HG03442 (cell line): ENCODE measurements around the gene NRDC.
"Not testable (repeated sequence)": the region's sequence is repeated elsewhere in the genome, so short reads cannot be mapped to it uniquely, and the experiment has no call there.

Experiments
- ATAC-seq: cut with Tn5 transposase; IDR thresholded peaks from one replicate; pipeline ENCODE4 v1.9.1; 2021; ENCODE audit warnings: mild to moderate bottlenecking, moderate library complexity; ENCODE audit not compliant: unreplicated experiment

Gene NRDC

DNA sequence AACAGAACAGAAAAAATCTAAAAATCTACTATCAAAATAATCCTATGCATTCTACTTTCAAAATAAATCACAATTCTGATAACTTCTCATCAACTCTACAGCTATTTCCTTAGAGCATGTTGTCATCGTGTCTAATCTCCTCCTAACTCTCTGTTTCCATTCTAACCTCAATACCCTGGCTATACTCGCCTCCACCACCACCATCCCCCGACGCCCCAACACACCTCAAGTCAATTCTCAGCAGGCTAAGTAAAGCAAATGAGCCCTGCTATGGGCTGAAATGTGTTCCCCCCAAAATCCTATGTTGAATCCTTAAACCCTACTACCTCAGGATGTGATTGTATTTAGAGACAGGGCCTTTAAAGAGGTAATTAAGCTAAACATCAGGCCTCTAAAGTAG is 34.6 kb downstream of the NRDC start:
- no peak for ATAC-seq

DNA sequence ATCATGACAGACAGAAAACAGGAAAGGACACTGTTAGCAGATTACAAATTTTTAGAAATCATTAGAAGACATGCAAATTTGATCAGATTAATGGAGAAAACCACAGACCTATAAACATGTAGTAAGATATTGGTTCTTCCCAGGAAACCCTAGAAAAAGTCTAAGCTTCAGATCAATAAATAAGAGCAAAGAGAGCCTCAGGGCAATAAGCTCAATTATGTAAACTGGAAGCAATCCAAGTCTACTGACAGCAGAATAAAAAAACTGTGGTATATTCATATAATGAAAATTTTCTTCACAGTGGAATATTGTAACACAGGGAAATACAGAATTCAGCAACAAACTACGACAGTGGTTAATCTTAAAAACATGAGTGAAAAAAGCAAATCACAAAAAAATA is 36.3 kb downstream of the NRDC start:
- no peak for ATAC-seq

DNA sequence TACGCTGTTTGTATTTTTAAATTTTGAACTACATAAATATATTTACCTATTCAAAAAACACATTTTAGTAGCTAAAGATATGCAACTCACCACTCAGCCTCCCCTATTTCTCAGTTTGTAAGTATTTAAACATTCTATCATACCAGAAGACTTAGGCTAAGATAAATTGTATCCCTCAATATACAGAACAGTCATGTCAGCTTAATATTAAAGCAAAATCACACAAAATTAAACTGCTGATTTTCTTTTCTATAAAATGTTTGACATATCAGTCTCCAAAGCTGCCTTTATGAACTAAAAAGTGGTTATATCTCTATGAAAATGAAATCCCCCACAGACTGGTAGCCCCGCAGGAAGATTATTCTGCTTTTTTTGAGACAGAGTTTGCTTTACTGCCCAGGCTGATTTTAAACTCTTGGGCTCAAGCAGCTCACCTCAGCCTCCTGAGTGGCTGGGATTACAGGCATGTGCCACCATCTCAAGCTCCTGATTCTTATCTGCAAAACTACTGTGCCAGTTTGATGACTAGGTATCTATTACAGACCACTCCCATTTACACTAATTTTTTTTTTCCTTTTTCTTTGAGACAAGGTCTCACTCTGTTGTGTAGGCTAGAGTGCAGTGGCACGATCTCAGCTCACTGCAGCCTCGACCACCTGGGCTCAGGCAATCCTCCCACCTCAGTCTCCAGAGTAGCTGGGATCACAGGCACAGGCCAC is 37.6 kb downstream of the NRDC start:
- no peak for ATAC-seq

DNA sequence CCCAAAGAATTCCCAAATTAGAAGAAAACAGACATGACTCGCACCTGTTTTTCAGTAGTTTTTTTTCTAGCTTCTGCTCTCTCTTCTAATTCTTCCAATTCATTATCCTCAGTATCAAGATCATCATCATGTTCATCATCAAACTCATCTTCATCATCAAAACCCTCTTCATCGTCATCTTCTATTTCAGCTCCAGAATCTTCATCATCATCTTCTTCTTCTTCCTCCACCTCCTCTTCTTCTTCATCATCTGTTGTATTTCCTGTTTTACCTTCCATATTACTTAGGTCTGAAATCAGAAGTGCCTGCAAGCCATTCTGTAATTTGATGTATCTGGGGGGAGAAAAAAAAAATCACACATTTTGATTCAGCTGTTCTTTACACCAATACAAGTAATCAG is 38.3 kb downstream of the NRDC start:
- no peak for ATAC-seq

DNA sequence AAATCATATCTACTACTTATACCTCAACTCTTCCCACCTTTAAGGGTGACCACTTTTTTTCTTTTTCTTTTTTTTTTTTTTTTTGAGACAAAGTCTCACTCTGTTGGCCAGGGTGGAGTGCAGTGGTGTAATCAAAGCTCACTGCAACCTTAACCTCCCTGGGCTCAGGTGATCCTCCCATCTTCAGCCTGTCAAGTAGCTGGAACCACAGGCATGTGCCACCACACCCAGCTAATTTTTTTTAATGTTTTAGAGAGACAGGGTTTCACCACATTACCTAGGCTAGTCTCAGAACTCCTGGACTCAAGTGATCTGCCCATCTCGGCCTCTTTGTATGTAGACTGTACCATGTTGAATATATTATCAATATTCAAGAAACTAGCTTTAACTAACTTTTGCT is 39.4 kb downstream of the NRDC start:
- no peak for ATAC-seq

DNA sequence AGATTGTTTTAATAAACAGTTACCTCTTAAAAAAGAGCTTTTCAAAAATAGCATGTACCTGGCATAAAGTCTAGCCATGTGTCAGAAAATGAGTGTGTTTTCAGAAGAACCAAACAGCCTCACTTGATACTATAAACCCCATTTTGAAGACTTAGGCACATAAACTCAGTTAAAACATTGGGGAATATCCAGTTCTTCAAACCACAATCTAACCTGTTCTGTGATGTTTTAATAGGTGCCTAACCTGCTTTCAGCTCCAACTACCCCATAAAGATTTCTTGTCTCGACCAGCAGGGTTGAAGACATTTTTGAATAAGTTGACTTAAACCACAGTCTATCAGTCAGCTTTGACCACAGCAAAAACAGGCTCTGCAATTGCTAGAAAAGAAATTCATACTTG is 41.3 kb downstream of the NRDC start:
- no peak for ATAC-seq

DNA sequence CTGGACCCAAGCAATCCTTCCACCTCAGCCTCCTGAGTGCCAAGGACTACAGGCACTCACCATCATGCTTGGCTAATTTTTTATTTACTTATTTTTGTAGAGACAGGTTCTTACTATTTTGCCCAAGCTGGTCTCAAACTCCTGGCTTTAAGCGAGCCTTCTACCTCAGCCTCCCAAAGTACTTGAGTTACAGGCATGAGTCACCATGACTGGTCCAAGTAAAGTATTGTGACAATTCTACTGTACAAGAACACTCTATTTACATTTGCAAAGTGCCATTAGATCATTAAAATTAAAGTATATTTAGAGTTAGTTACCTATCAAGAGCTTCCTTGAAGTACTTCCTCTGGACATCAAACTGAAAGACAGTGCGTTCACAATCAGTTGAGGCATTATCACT is 44.8 kb downstream of the NRDC start:
- ATAC-seq = no peak

DNA sequence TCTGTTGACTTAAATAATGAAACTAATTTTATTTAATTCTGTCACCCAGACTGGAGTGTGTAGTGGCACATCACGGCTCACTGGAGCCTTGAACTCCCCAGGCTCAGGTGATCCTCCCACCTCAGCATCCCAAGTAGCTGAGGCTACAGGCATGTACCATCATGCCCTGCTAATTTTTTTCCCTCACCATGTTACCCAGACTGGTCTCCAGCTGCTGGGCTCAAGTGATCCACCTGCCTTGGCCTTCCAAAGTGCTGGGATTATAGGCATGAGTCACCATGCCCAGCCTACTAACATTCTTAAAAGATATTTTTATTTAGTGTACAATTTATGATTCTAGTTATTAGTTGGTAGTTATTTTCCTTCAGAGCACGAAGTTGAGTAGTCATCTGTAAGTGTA is 49.5 kb downstream of the NRDC start:
- ATAC-seq = no peak

DNA sequence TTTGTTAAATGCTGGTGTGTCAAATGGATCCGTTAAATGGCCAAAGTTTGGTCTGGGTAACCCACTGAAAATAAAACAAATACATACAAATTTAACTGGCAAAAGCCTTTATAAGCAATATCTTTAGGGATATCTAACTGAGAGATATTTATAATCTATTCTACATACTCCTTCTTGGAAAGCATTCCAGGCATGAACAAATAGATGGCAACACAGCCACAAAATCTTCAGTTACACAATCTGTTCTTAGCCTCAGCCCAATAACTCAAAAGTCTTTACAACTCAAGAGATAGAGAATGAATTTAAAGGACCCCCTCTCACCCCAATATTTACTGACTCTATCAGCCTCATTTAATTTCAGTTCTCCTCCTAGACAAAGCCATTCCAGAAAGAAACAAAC is 58.7 kb downstream of the NRDC start:
- no peak for ATAC-seq

DNA sequence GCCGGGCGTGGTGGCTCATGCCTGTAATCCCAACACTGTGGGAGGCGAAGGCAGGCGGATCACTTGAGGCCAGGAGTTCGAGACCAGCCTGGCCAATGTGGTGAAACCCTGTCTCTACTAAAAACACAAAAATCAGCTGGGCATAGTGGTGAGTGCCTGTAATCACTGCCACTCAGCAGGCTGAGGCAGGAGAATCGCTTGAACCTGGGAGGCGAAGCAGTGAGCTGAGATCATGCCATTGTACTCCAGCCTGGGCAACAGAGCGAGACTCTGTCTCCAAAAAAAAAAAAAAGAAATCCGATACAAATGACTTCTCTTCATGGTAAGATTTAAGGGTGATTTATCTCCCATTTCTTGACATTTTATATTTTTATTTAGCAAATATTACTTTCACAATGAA is 59.5 kb downstream of the NRDC start:
- not testable (repeated sequence) for ATAC-seq

DNA sequence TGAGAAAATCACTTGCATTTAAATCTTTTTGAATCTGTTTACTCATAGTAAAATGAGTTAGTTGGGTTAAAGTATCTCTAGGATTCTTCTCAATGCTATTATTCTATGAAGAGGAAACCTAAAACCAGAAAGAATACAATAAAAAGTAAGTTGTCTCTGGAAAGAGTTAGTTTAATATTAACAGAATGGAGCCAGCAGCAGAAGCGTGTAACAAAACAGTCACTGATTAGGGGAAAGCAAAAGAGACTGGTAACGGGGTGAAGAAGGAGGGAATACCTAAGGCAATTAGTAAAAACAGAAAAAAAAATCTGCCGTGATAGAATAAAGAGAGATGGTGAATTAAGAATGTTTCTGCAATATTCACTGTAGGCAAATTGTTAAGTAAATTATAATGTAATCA is 60.0 kb downstream of the NRDC start:
- no peak for ATAC-seq

DNA sequence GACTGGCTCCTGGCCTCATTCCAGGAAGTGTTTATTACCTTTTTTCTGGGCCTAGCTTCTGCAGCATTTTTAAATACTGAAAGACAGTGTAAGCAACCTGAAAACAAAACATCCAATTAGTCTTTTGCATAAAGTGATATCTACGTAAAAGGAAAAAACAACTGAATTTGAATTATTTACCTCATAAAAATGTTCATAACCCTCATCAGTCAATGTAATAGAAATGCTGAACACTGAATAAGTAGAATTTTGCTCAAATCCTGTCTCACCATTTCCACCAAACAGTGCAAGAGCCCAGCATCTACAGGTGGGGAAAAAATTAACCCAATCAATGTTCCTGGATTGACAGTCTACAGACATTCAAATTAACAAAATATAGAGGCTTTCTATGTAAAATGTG is 64.0 kb downstream of the NRDC start:
- no peak for ATAC-seq

DNA sequence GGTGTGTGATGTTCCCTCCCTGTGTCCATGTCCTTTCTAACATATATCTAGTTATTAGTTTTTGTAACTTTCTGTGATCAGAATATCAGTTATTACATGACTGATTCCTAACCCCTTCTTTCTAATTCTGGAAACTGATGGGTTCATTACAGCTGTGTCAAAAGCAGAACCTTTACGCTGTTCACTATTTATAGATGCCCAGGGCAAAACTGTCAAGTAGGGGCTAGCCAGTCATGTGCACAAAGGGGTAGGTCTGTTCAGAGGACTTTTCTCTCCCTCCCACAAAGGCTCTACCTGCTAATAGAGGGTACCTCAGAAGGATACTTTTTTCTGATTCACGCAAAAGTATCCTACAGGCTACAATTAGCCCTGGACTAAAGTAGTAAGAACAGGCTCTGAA is 79.2 kb downstream of the NRDC start:
- ATAC-seq = no peak

DNA sequence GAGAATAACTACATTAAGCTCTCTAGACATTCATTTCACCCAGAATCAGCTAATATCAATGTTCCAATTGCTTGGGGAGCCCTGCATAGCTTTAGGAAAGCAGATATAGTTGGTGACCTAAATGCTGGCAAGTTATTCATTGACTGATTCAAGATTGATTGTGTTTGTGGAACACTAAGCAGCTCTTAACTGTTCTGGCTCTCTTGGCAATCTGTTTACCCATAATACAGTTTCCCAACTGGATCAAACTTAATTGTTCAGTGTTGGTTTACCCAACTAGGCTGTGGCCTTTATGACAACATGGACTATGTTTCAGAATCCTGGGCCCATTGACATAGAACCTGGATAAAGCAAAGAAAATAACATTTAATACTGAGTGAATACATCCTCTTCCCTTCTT is 83.7 kb downstream of the NRDC start:
- ATAC-seq = no peak

DNA sequence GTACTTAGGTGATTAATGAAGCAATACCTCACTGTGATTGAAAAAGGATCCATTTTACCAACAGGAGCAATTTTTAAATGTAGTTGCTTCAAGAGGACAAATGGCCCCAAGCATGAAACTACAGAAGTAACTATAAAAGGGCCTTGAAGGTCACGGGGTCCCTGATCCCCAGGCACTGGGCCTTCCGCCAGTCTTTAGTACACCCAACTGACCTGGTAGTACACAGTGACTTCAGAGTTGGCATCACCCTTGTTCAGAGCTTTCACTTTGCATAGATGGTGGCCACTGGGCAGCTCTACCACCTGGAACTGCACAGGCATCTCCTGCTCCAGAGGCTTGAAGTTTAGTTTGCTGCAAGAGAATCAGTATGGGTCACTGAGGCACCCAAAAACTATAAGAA is 84.3 kb downstream of the NRDC start:
- no peak for ATAC-seq

DNA sequence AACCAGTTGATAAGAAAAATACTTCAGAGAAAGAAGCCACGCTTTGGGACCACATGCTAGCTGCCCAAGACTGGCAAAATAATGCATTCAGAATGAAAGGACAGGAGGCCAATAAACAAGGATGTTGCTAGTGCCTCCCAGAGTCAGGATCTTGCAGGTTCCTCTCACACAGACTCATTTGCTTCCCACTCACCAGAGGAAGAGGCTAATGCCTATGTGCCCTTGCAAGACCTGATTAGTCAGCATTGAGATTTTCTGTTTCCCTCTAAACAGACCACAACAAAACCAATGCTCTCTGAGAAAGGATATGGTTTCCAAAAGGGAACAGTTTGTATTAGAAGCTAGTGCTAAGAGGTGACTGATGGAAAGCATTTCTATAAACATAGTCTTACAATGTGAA is 85.7 kb downstream of the NRDC start:
- no peak for ATAC-seq

DNA sequence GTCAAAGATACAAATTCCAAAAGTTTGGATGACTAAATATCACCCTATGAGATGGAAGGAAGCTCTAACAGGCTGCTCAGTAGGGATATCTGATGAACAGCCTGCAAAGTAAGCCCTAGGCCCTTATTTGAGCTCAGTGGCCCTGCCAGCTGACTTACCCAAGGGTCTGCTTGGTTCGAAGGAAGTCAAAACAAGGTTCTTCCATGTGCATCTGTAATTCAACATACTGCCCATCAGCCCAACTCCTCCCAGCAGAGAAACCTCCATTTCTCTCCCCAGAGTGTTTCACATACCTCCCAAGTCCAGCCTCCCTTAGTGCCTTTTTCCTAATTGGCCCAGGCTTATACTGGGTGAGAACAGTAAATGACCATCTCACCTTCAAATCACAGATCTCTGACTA is 86.6 kb downstream of the NRDC start:
- ATAC-seq = no peak

DNA sequence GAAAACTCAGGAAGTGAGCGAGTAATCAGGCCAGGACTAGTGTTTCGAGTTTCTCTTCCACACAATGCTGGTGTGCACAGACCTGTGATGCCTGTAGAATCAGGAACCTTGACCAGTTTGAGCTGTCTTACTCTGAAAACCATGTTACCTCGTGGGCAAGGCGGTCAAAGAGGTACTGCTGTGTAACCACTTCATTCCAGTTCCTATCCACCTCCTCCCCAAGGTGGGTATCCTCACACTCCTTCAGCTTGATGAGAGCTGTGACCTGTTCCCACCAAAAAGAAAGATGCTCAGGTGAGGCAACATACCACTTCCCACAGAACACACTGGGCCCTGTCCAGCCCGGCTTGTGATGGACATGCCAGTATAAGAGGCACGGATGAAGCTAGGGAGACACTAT is 88.1 kb downstream of the NRDC start:
- no peak for ATAC-seq

DNA sequence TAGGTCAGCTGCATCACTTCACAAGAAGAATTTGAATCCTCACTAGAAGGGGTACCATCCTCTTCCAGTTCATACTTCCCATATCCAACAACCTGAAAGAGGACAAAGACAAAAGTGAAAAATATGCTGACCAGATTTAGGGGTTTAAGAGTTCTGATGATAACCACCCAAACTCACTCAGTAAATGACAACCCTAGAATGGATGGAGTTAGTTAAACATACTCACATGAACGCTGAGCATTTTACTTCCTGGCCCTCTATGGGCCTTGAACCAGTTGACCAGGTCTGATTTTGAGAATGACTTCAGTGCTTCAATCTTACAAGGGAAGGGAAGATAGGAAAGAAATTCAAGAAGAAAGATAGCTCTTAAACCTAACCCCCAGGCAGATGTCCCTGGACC is 89.2 kb downstream of the NRDC start:
- ATAC-seq = no peak

DNA sequence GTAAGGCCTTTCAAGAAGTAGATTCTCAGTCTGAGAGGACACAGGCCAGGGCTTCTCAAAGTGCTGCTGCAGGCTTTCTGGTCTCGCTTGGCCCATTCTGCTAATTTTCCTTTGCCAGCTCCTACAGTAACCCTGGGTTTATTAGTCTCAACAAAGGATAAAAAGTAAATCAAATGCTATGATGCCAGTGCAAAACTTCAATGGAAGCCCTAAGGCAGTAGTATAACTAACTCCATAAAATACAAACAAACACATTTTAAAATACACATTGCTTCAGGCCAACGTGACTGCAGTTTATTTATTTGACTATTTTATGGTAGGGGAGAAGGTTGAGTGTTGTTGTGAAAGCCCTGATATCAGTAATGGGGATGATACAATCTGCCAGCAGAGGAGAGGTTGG is 89.6 kb downstream of the NRDC start:
- no peak for ATAC-seq

DNA sequence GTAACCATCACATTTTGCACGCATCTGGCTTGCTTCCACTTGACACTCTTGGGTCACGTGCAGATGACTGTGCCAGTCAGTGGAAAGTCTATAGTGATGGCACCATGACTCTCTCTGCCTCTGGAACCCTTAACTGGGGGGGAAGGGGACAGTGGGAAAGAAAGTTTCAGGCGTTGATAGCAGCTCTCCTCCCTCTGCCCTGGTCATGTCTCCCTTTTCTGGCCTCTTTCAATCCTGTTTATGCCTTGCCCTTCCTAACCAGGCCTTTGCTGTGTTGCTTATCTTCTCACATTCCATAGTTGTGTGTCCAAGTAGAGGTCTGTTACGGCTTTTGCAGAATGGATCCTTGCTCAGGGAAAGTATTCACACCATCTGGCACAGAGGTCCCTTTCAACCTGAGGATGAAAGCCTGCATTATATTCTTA is 93.5 kb downstream of the NRDC start:
- ATAC-seq = no peak

DNA sequence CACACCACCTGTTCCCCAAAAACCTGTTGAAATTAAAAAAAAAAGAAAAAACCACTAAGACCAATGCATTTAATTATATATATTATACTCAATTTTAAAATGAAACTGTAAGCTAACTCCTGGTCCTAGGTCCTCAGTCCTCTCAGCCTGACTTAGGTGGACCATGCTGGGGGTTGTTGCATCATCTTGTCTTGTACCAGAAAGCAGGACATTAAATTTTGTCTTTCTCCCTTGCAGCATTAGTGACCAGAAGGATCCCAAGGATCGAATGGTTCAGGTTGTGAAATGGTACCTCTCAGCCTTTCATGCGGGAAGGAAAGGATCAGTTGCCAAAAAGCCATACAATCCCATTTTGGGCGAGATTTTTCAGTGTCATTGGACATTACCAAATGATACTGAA is 97.6 kb downstream of the NRDC start:
- ATAC-seq = no peak

DNA sequence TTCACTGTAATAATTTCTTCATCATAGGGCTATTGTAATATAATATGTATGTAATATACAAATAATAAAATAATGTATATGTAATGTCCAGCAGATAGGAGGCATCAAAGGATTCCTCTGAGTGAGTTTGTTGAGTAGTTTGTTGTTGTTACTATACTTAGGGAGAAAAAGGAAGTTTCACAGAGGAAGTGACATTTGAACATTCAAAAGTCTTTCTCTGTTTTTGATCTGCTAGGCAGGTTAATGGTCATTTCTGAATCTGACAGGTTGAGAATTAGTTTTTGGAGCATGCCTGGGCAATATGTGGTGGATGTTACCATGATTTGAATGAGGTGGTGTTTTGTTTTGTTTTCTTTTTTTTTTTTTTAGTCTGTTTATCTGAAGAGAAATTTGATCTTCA is 102.1 kb downstream of the NRDC start:
- no peak for ATAC-seq
